Sigmoid colon (tissue), 7 donors: ENCODE measurements around the gene IL21R. TPM values are rescaled to one million over a fixed set of nuclear protein-coding genes. Genes with fewer than 3 reads are reported as not detected.

Experiments used
- DNase-seq: peaks from one replicate; pipeline ENCODE4 v3.0.0-alpha.2; 2019
- H3K27ac ChIP-seq, 4 donors: fragments of 200-600 bp; sonication (generic); one replicate each; pipeline ENCODE4 v1.5.1; 2016 to 2019; ENCODE audit warnings: mild to moderate bottlenecking in 1 of 4
- H3K27me3 ChIP-seq, 3 donors: fragments of 200-600 bp; sonication (generic); one replicate each; pipeline ENCODE4 v1.5.1; 2019; ENCODE audit warnings: mild to moderate bottlenecking in 1 of 3
- H3K36me3 ChIP-seq, 4 donors: fragments of 200-600 bp; sonication (generic); one replicate each; pipeline ENCODE4 v1.5.1; 2016 to 2019
- H3K4me1 ChIP-seq, 4 donors: fragments of 200-600 bp; sonication (generic); one replicate each; pipeline ENCODE4 v1.5.1; 2017 to 2019
- H3K4me3 ChIP-seq, 4 donors: fragments of 200-600 bp; sonication (generic); one replicate each; pipeline ENCODE4 v1.5.1; 2017 to 2019; ENCODE audit warnings: mild to moderate bottlenecking in 2 of 4, moderate library complexity in 1 of 4
- H3K9me3 ChIP-seq, 4 donors: fragments of 200-600 bp in 3 of 4; sonication (generic) in 3 of 4; one replicate each; pipeline versions ENCODE4 v1.5.1 to v1.6.1; 2013 to 2019
- EP300 ChIP-seq, 4 donors: sonication (generic); formaldehyde crosslinking; IDR thresholded peaks; one replicate each; pipeline ENCODE4 v1.6.1; 2017; ENCODE audit warnings: antibody characterized with exemption in 4 of 4
- POLR2A ChIP-seq, 2 donors: fragments of 450-650 bp; IDR thresholded peaks; one replicate each; pipeline ENCODE4 v1.6.1; 2016; ENCODE audit warnings: antibody characterized with exemption in 2 of 2, mild to moderate bottlenecking in 2 of 2, moderate library complexity in 2 of 2
- POLR2AphosphoS5 ChIP-seq, 4 donors: sonication (generic); formaldehyde crosslinking; IDR thresholded peaks; one replicate each; pipeline ENCODE4 v1.6.1; 2017; ENCODE audit warnings: antibody characterized with exemption in 4 of 4
- WGBS, 2 donors: extraction: QIAGEN DNeasy Blood & Tissue Kit; methylation state at CpG; one replicate each; pipeline ENCODE4 v1.1.7; 2013; 5-methylcytosine and 5-hydroxymethylcytosine counted together
- intact Hi-C: fragments of 100-400 bp; cut with DNase I; formaldehyde crosslinking; loops from one replicate; pipeline ENCODE4 v1.15.1; 2023
- polyA plus RNA-seq, 3 donors: library from polyadenylated mRNA; stranded (reverse); fragments of 200-250 nt; gene quantifications; one replicate each; pipeline ENCODE4 v1.2.3, GENCODE V29; 2013
- total RNA-seq, 4 donors: library from RNA; depleted of rRNA; stranded (reverse); fragments of >200 nt; gene quantifications; one replicate each; pipeline ENCODE4 v1.1.0, GENCODE V29; 2016
- TF ChIP-seq, protein P1 (sequence below), 4 experiments: fragments of 450-650 bp in 3 of 4; fragments of 200-600 bp in 1 of 4; IDR thresholded peaks; one replicate each; pipeline ENCODE4 v1.5.1; 2016 to 2019; ENCODE audit warnings: antibody characterized with exemption in 4 of 4, mild to moderate bottlenecking in 3 of 4, moderate library complexity in 2 of 4
- donor health status: healthy with polysubstance abuse.
- donor health status: Bipolar disorder and iron deficiency.
- donor health status: healthy.

The IL21R gene
- total and polyA plus RNA-seq, 7 donors, result under 0.01 to 7.9 (median 0.27) TPM; not detected in 2

DNA sequence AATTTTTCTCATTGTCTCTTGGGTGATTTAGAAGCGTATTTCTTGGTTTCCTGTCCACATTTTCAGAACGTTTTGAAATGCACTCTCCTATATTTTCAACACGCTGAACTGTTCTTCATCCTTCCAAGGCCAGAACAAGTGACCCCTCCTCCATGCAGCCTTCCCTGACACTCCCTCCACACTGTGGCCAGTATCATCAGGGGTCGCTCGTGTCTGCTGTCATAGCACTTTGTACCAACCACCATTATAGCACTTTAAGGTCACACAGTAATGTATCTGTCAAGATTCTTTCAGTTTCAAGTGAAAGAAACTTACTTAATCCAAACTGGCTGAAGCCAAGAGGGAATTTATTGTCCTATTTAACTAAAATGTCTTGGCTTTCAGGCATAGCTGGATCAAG lies 17.5 kb upstream of the IL21R start:
- no peaks in the 10 kb centered on the region for H3K36me3 ChIP-seq
- TF ChIP-seq POLR2AphosphoS5 (IDR thresholded peaks at IDR 0.05), result no peak
- no peak for TF ChIP-seq POLR2A (IDR thresholded peaks at IDR 0.05)
- TF ChIP-seq, protein P1, sequence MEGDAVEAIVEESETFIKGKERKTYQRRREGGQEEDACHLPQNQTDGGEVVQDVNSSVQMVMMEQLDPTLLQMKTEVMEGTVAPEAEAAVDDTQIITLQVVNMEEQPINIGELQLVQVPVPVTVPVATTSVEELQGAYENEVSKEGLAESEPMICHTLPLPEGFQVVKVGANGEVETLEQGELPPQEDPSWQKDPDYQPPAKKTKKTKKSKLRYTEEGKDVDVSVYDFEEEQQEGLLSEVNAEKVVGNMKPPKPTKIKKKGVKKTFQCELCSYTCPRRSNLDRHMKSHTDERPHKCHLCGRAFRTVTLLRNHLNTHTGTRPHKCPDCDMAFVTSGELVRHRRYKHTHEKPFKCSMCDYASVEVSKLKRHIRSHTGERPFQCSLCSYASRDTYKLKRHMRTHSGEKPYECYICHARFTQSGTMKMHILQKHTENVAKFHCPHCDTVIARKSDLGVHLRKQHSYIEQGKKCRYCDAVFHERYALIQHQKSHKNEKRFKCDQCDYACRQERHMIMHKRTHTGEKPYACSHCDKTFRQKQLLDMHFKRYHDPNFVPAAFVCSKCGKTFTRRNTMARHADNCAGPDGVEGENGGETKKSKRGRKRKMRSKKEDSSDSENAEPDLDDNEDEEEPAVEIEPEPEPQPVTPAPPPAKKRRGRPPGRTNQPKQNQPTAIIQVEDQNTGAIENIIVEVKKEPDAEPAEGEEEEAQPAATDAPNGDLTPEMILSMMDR (IDR thresholded peaks at IDR 0.05), result no peak
- TF ChIP-seq EP300 (IDR thresholded peaks at IDR 0.05), result no peak
- intact Hi-C loops, result loop anchor here (5.0 kb wide), 1 partner anchor 68 kb away; no protein-coding TSS in a partner anchor

DNA sequence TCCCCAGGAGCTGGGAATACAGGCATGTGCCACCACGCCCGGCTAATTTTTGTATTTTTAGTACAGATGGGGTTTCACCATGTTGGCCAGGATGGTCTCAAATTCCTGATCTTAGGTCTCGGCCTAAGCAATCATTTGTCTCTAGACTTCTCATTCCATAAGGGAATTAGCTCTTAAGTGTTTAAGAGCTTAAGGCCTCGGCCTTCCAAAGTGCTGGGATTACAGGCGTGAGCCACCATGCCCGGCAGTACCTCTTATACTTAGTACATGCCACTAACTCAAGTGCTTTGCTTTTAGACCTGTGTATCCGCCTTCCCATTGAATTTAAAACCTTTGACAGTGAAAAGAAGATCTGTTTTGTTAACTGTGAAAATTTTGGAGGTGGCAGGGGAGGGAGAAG lies 16.6 kb upstream of the IL21R start:
- Histone ChIP-seq H3K4me1 (no peaks in the 10 kb centered on the region), H3K27me3 (no peaks in the 10 kb centered on the region), H3K9me3 (no peaks in the 10 kb centered on the region), H3K4me3 (no peak overlapping the region), H3K36me3 (no peaks in the 10 kb centered on the region), H3K27ac (no peak overlapping the region)
- WGBS, 2 donors, result 87 to 93% methylated on average over 7 of the region's 7 CpGs
- no peak for DNase-seq
- TF ChIP-seq POLR2A (IDR thresholded peaks at IDR 0.05) (no peak), POLR2AphosphoS5 (IDR thresholded peaks at IDR 0.05) (no peak), EP300 (IDR thresholded peaks at IDR 0.05) (no peak)
- TF ChIP-seq, protein P1 (IDR thresholded peaks at IDR 0.05), result no peak
- intact Hi-C loops, result no loop called here

More for the DNA sequence above, 17.5 kb upstream of the IL21R start:
- Histone ChIP-seq H3K4me3 (no peak overlapping the region), H3K27me3 (no peaks in the 10 kb centered on the region), H3K9me3 (no peaks in the 10 kb centered on the region), H3K27ac (no peak overlapping the region), H3K4me1 (no peaks in the 10 kb centered on the region)
- 57 to 66% methylated on average over 5 of the region's 5 CpGs for WGBS, 2 donors
- DNase-seq, result no peak

DNA sequence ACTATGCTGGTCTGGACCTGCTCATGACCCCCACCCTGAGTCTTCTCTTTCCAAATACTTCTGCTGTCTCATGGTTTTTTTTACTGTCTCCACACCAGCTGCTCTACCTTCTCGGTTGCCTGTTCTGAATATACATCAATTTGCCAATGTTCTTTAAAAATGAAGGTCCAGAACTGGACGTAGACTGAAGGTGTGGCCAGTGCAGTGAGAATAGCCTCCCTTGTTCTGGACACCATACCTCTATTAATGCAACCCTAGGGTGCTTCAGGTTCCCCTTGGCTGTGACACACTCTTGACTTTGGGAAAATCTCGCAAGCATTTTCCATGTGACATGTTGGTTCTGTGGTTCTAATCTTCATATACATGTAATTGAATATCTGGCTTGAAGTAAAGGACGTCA lies 15.3 kb upstream of the IL21R start:
- WGBS, 2 donors, result 69 to 81% methylated on average over 4 of the region's 4 CpGs
- H3K9me3 ChIP-seq, result no peaks in the 10 kb centered on the region
- intact Hi-C loops, result no loop called here
- H3K4me3 ChIP-seq, result no peak overlapping the region
- no peaks in the 10 kb centered on the region for H3K27me3 ChIP-seq
- no peaks in the 10 kb centered on the region for H3K36me3 ChIP-seq
- no peak for DNase-seq
- H3K4me1 ChIP-seq, result no peaks in the 10 kb centered on the region
- no peak overlapping the region for H3K27ac ChIP-seq
- no peak for TF ChIP-seq POLR2AphosphoS5 (IDR thresholded peaks at IDR 0.05)
- TF ChIP-seq EP300 (IDR thresholded peaks at IDR 0.05), result no peak
- TF ChIP-seq, protein P1 (IDR thresholded peaks at IDR 0.05), result no peak
- no peak for TF ChIP-seq POLR2A (IDR thresholded peaks at IDR 0.05)

DNA sequence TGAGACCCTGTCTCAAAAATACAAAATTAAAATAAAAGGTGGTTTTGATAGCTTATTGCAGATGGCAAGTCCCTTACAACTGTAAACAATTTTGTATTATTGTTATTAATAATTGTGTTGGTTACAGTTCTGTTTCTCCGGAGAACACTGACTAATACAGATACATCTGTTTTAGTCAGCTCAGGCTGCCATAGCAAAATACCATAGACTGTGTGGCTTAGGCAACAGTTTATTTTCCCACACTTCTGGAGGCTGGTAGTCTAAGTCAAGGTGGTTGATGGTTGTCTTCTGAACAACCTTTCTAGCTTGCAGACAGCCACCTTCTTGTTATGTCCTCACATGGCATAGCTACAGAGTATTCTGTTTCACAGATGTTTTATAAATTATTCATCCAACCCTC lies 14.2 kb upstream of the IL21R start:
- Histone ChIP-seq H3K27me3 (no peaks in the 10 kb centered on the region), H3K4me3 (no peak overlapping the region), H3K27ac (no peak overlapping the region), H3K4me1 (no peaks in the 10 kb centered on the region), H3K36me3 (no peaks in the 10 kb centered on the region), H3K9me3 (no peaks in the 10 kb centered on the region)
- no peak for DNase-seq
- WGBS, 2 donors, result 78 to 94% methylated on average over 1 of the region's 1 CpG
- intact Hi-C loops, result no loop called here
- TF ChIP-seq POLR2AphosphoS5 (IDR thresholded peaks at IDR 0.05), result no peak
- TF ChIP-seq, protein P1 (IDR thresholded peaks at IDR 0.05), result no peak
- TF ChIP-seq POLR2A (IDR thresholded peaks at IDR 0.05), result no peak
- TF ChIP-seq EP300 (IDR thresholded peaks at IDR 0.05), result no peak

DNA sequence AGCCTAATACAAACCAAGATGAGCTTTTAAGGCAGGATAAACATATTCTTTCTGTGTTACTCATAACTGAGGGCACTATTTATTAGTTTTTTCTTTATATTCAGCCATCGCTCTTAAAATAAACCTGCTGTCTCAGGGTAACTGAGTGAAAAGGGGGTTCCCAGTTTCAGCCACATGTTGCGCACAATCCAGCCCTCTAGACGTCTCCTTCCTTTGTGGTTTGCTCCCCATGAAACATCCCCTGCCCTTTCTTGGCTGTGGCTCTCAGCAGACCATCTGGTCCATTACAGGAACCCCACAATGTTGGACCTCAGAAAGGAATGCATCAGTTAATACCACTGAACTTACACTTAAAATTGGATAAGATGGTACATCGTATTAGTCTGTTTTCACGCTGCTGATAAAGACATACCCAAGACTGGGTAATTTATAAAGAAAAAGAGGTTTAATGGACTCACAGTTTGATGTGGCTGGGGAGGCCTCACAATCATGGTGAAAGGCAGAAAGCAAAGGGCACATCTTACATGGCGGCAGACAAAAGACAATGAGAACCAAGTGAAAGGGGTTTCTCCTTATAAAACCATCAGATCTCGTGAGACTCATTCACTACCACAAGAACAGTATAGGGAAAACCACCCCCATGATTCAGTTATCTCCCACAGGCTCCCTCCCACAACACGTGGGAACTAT lies 12.6 kb upstream of the IL21R start:
- no peaks in the 10 kb centered on the region for H3K27me3 ChIP-seq
- intact Hi-C loops, result no loop called here
- WGBS, 2 donors, result 83% methylated on average over 8 of the region's 8 CpGs
- no peak overlapping the region for H3K4me3 ChIP-seq
- no peaks in the 10 kb centered on the region for H3K4me1 ChIP-seq
- no peaks in the 10 kb centered on the region for H3K36me3 ChIP-seq
- H3K9me3 ChIP-seq, result peaks cover 0 to 7% (median 0%) of the 10 kb centered on the region in 4 donors
- no peak overlapping the region for H3K27ac ChIP-seq
- no peak for DNase-seq
- TF ChIP-seq, protein P1 (IDR thresholded peaks at IDR 0.05), result no peak
- no peak for TF ChIP-seq EP300 (IDR thresholded peaks at IDR 0.05)
- TF ChIP-seq POLR2AphosphoS5 (IDR thresholded peaks at IDR 0.05), result no peak
- TF ChIP-seq POLR2A (IDR thresholded peaks at IDR 0.05), result no peak
